Smooth muscle cell (in vitro differentiated cells): ENCODE results near the gene PEX12. TPM values are rescaled to one million over a fixed set of nuclear protein-coding genes. Genes with fewer than 3 reads are reported as not detected.

ENCODE experiments used
- DNase-seq: peaks from one replicate; lab custom pipeline; 2025; ENCODE audit not compliant: unreplicated experiment; lab: John Stamatoyannopoulos, UW
- H2AFZ ChIP-seq: fragments of 200-600 bp; sonication (generic); 2 replicates; pipeline ENCODE4 v1.6.0; 2016; ENCODE audit warnings: antibody characterized with exemption, low read depth, mild to moderate bottlenecking
- H3F3A ChIP-seq: fragments of 200-600 bp; sonication (generic); 2 replicates; pipeline ENCODE4 v1.6.0; 2017; ENCODE audit warnings: antibody characterized with exemption, low read depth
- H3K27ac ChIP-seq: fragments of 200-600 bp; sonication (generic); 2 replicates; pipeline ENCODE4 v1.5.1; 2016; ENCODE audit warnings: low read depth, mild to moderate bottlenecking
- H3K27me3 ChIP-seq: fragments of 200-600 bp; sonication (generic); 2 replicates; pipeline ENCODE4 v1.6.1; 2016; ENCODE audit warnings: low read depth, mild to moderate bottlenecking
- H3K36me3 ChIP-seq: fragments of 200-600 bp; sonication (generic); 2 replicates; pipeline ENCODE4 v1.5.1; 2016; ENCODE audit warnings: low read depth
- H3K4me1 ChIP-seq: fragments of 200-600 bp; sonication (generic); 2 replicates; pipeline ENCODE4 v1.5.1; 2016; ENCODE audit warnings: low read depth
- H3K4me2 ChIP-seq: fragments of 200-600 bp; sonication (generic); 2 replicates; pipeline ENCODE4 v1.6.0; 2016; ENCODE audit warnings: mild to moderate bottlenecking
- H3K4me3 ChIP-seq: fragments of 200-600 bp; sonication (generic); 2 replicates; pipeline ENCODE4 v1.5.1; 2016; ENCODE audit warnings: mild to moderate bottlenecking
- H3K79me2 ChIP-seq: fragments of 200-600 bp; sonication (generic); 2 replicates; pipeline ENCODE4 v1.6.0; 2016; ENCODE audit warnings: low read depth, mild to moderate bottlenecking
- H3K9ac ChIP-seq: fragments of 200-600 bp; sonication (generic); 2 replicates; pipeline ENCODE4 v1.6.0; 2016; ENCODE audit warnings: low read depth
- H3K9me3 ChIP-seq: fragments of 200-600 bp; sonication (generic); replicated peaks from 2 replicates; pipeline ENCODE4 v1.5.1; 2016; ENCODE audit warnings: low read depth
- H4K20me1 ChIP-seq: fragments of 200-600 bp; sonication (generic); 2 replicates; pipeline ENCODE4 v1.6.0; 2016; ENCODE audit warnings: low read depth
- CTCF ChIP-seq: fragments of 200-600 bp; sonication (generic); IDR thresholded peaks from 2 replicates; pipeline ENCODE4 v1.5.1; 2017; ENCODE audit warnings: borderline replicate concordance, mild to moderate bottlenecking, antibody characterized with exemption; ENCODE audit not compliant: insufficient read depth, poor library complexity, severe bottlenecking
- WGBS: methylation state at CpG from one replicate; pipeline ENCODE4 v1.1.7; 2016; ENCODE audit warnings: low lambda C conversion rate; 5-methylcytosine and 5-hydroxymethylcytosine counted together
- polyA plus RNA-seq: library from polyadenylated mRNA; unstranded; fragments of >200 nt; fragmentation: Nextera tagmentation; extraction: Ambion mirVana; gene quantifications from 2 replicates; pipeline ENCODE4 v1.2.1, GENCODE V29; 2016
- total RNA-seq: library from RNA; depleted of rRNA; stranded (reverse); fragments of >200 nt; gene quantifications from 2 replicates; pipeline ENCODE4 v1.2.3, GENCODE V29; 2014

PEX12 gene
- total and polyA plus RNA-seq, 2 experiments from 2014 or later: 2.8 to 8.6 TPM

- Histone ChIP-seq H3K4me1 (no peaks in the 10 kb centered on the region), H3K79me2 (peaks cover 8% of the 10 kb centered on the region), H3K4me2 (no peak overlapping the region), H2AFZ (no peak overlapping the region), H3F3A (peaks cover 4% of the 10 kb centered on the region), H3K27me3 (no peaks in the 10 kb centered on the region), H3K36me3 (peaks cover 4% of the 10 kb centered on the region), H3K4me3 (no peak overlapping the region), H3K27ac (no peak overlapping the region), H3K9me3 (no peaks in the 10 kb centered on the region), H3K9ac (no peak overlapping the region), H4K20me1 (peaks cover 38% of the 10 kb centered on the region)
- DNase-seq: no peak
- 96% methylated on average over 4 of the region's 4 CpGs for WGBS
- TF ChIP-seq CTCF: no peak
Observed at GRCh38 chr17:35609831-35610230, 31.5 kb upstream of the PEX12 start.

- Histone ChIP-seq H3F3A (peaks cover 4% of the 10 kb centered on the region), H3K4me1 (no peaks in the 10 kb centered on the region), H3K4me3 (no peak overlapping the region), H3K36me3 (peaks cover 4% of the 10 kb centered on the region), H3K4me2 (no peak overlapping the region), H3K9ac (no peak overlapping the region), H2AFZ (no peak overlapping the region), H3K27ac (no peak overlapping the region), H4K20me1 (peaks cover 36% of the 10 kb centered on the region), H3K79me2 (peaks cover 3% of the 10 kb centered on the region), H3K9me3 (no peaks in the 10 kb centered on the region), H3K27me3 (no peaks in the 10 kb centered on the region)
- no peak for DNase-seq
- TF ChIP-seq CTCF: no peak
- 94% methylated on average over 3 of the region's 3 CpGs for WGBS
Observed at GRCh38 chr17:35607239-35607847, 29.0 kb upstream of the PEX12 start.

- no peak overlapping the region for H3K4me3 ChIP-seq
- WGBS: 96% methylated on average over 2 of the region's 2 CpGs
- H3K4me2 ChIP-seq: no peak overlapping the region
- H4K20me1 ChIP-seq: peaks cover 31% of the 10 kb centered on the region
- H3K27me3 ChIP-seq: no peaks in the 10 kb centered on the region
- H3K27ac ChIP-seq: no peak overlapping the region
- H3K79me2 ChIP-seq: peaks cover 9% of the 10 kb centered on the region
- no peak for TF ChIP-seq CTCF
- H3F3A ChIP-seq: no peaks in the 10 kb centered on the region
- no peak overlapping the region for H3K9ac ChIP-seq
- peaks cover 12% of the 10 kb centered on the region for H3K36me3 ChIP-seq
- no peaks in the 10 kb centered on the region for H3K9me3 ChIP-seq
- no peaks in the 10 kb centered on the region for H3K4me1 ChIP-seq
- DNase-seq: no peak
- H2AFZ ChIP-seq: no peak overlapping the region
Observed at GRCh38 chr17:35605678-35606077, 27.3 kb upstream of the PEX12 start.

GRCh38 chr17:35603674-35604073 is 25.3 kb upstream of the PEX12 start:
- Histone ChIP-seq H3K27me3 (no peaks in the 10 kb centered on the region), H3K4me3 (no peak overlapping the region), H3K9ac (no peak overlapping the region), H3K36me3 (peaks cover 21% of the 10 kb centered on the region), H3K4me1 (no peaks in the 10 kb centered on the region), H3K9me3 (no peaks in the 10 kb centered on the region), H3K79me2 (peaks cover 21% of the 10 kb centered on the region), H3K27ac (no peak overlapping the region), H4K20me1 (peaks cover 45% of the 10 kb centered on the region), H3F3A (no peaks in the 10 kb centered on the region), H2AFZ (no peak overlapping the region), H3K4me2 (no peak overlapping the region)
- DNase-seq: no peak
- TF ChIP-seq CTCF: no peak
- 96% methylated on average over 7 of the region's 7 CpGs for WGBS
